Measurements from ENCODE around the gene BET1. TPM values are rescaled to one million over a fixed set of nuclear protein-coding genes. Genes with fewer than 3 reads are reported as not detected.

BET1 gene
- total RNA-seq, 1 experiment from 2014 or later: 19.9 TPM

DNA sequence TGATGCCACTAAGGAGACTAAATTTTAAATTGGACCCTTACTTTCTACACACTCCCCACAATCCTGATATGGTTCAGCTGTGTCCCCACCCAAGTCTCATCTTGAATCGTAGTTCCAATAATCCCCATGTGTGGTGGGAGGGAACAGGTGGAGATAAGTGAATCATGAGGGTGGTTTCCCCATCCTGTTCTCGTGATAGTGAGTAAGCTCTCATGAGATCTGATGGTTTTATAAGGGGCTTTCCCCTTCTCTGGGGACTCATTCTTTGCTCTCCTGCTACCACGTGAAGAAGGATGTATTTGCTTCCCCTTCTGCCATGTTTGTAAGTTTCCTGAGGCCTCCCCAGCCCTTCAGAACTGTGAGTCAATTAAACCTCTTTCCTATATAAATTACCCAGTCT is 18.4 kb upstream of the BET1 start:
- intact Hi-C loops (cut with micrococcal nuclease; ENCODE audit: unreplicated experiment): no loop called here
- Mint-ChIP-seq H3K36me3 (ENCODE audit: insufficient read depth, unreplicated experiment) (no peaks in the 10 kb centered on the region), H3K4me3 (ENCODE audit: unreplicated experiment) (no peak overlapping the region), H3K9me3 (ENCODE audit: unreplicated experiment) (no peaks in the 10 kb centered on the region), H3K27ac (ENCODE audit: unreplicated experiment) (no peak overlapping the region), H3K27me3 (ENCODE audit: insufficient read depth, unreplicated experiment) (peaks cover 9% of the 10 kb centered on the region), H3K4me1 (ENCODE audit: low read depth, unreplicated experiment) (no peaks in the 10 kb centered on the region)
- no peak overlapping the region for H3K4me3 ChIP-seq (ENCODE audit: low read depth, low read length)
- H3K4me1 ChIP-seq: no peaks in the 10 kb centered on the region
- no peak for DNase-seq
- ChIA-PET POLR2A (no interaction called here), CTCF (no interaction called here)
- H3K27me3 ChIP-seq (replicated peaks; ENCODE audit: control insufficient read depth, insufficient read depth, low read length): no peaks in the 10 kb centered on the region
- H3K9me3 ChIP-seq: no peaks in the 10 kb centered on the region
- no peaks in the 10 kb centered on the region for H3K36me3 ChIP-seq (ENCODE audit: control insufficient read depth, insufficient read depth, low read length)
- no TSS peak for BruUV-seq (replicated peaks)
- TF ChIP-seq, protein P1, sequence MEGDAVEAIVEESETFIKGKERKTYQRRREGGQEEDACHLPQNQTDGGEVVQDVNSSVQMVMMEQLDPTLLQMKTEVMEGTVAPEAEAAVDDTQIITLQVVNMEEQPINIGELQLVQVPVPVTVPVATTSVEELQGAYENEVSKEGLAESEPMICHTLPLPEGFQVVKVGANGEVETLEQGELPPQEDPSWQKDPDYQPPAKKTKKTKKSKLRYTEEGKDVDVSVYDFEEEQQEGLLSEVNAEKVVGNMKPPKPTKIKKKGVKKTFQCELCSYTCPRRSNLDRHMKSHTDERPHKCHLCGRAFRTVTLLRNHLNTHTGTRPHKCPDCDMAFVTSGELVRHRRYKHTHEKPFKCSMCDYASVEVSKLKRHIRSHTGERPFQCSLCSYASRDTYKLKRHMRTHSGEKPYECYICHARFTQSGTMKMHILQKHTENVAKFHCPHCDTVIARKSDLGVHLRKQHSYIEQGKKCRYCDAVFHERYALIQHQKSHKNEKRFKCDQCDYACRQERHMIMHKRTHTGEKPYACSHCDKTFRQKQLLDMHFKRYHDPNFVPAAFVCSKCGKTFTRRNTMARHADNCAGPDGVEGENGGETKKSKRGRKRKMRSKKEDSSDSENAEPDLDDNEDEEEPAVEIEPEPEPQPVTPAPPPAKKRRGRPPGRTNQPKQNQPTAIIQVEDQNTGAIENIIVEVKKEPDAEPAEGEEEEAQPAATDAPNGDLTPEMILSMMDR (IDR thresholded peaks at IDR 0.05; ENCODE audit: insufficient read depth in 1 of 2, low read depth in 1 of 2, low read length in 1 of 2, severe bottlenecking in 1 of 2, unreplicated experiment in 1 of 2): no peak

DNA sequence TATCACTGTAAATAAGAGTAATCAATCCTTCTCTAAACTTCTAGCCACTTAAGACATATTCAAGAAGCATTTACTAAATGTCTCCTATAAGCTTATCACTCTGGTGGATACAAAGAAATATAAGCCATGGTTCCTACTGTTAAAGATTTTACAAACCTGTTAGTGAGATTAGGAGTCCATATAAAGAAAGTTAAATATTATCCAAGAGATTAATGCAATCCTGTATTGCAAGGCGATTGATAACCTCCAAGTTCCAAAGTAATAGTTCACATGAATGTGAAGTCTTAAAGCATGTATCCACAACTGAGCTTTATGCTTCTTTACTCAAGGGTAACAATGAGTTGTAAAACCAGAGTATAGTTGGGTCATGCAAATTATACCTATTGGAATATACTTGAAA is 12.6 kb upstream of the BET1 start:
- no peaks in the 10 kb centered on the region for H3K36me3 Mint-ChIP-seq (ENCODE audit: insufficient read depth, unreplicated experiment)
- no peaks in the 10 kb centered on the region for H3K4me1 Mint-ChIP-seq (ENCODE audit: low read depth, unreplicated experiment)
- CTCF ChIA-PET: no interaction called here

DNA sequence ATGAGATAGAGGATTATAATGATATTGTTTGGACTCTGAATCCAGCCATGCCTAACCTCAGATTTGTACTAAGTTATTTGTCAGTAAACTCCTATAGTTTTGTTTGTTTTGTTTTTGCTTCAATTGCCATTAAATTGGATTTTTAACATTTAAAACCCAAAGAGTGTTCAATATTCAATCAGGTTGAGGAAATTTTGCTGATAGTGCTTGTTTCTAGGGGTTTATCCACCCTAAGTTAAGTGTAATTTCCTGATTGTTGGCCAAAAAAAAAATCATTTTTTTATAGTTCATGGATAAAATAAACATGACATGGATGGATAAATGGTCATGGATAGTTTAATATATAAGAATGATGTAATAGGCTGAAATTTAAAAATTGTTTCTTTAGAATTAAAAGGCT is 11.4 kb upstream of the BET1 start:
- peaks cover 18% of the 10 kb centered on the region for H3K27me3 Mint-ChIP-seq (ENCODE audit: insufficient read depth, unreplicated experiment)
- H3K9me3 Mint-ChIP-seq (ENCODE audit: unreplicated experiment): no peaks in the 10 kb centered on the region
- TF ChIP-seq, protein P1 (IDR thresholded peaks at IDR 0.05; ENCODE audit: insufficient read depth in 1 of 2, low read depth in 1 of 2, low read length in 1 of 2, severe bottlenecking in 1 of 2, unreplicated experiment in 1 of 2): no peak
- H3K36me3 Mint-ChIP-seq (ENCODE audit: insufficient read depth, unreplicated experiment): no peaks in the 10 kb centered on the region
- Histone ChIP-seq H3K36me3 (ENCODE audit: control insufficient read depth, insufficient read depth, low read length) (no peaks in the 10 kb centered on the region), H3K4me3 (ENCODE audit: low read depth, low read length) (no peak overlapping the region), H3K9me3 (no peaks in the 10 kb centered on the region), H3K4me1 (no peaks in the 10 kb centered on the region), H3K27me3 (replicated peaks; ENCODE audit: control insufficient read depth, insufficient read depth, low read length) (0 out of 2 replicates have a peak, but pooled peaks cover 1% of the 10 kb centered on the region)
- ChIA-PET POLR2A (no interaction called here), CTCF (no interaction called here)
- intact Hi-C loops (cut with micrococcal nuclease; ENCODE audit: unreplicated experiment): no loop called here
- no peaks in the 10 kb centered on the region for H3K4me1 Mint-ChIP-seq (ENCODE audit: low read depth, unreplicated experiment)
- no TSS peak for BruUV-seq (replicated peaks)
- no peak for DNase-seq
- H3K4me3 Mint-ChIP-seq (ENCODE audit: unreplicated experiment): no peak overlapping the region
- no peak overlapping the region for H3K27ac Mint-ChIP-seq (ENCODE audit: unreplicated experiment)

More for the DNA sequence above, 12.6 kb upstream of the BET1 start:
- BruUV-seq (replicated peaks): no TSS peak
- Mint-ChIP-seq H3K27me3 (ENCODE audit: insufficient read depth, unreplicated experiment) (peaks cover 18% of the 10 kb centered on the region), H3K9me3 (ENCODE audit: unreplicated experiment) (no peaks in the 10 kb centered on the region), H3K4me3 (ENCODE audit: unreplicated experiment) (no peak overlapping the region), H3K27ac (ENCODE audit: unreplicated experiment) (no peak overlapping the region)
- Histone ChIP-seq H3K36me3 (ENCODE audit: control insufficient read depth, insufficient read depth, low read length) (no peaks in the 10 kb centered on the region), H3K9me3 (no peaks in the 10 kb centered on the region), H3K4me3 (ENCODE audit: low read depth, low read length) (no peak overlapping the region), H3K27me3 (replicated peaks; ENCODE audit: control insufficient read depth, insufficient read depth, low read length) (0 out of 2 replicates have a peak, but pooled peaks cover 1% of the 10 kb centered on the region), H3K4me1 (no peaks in the 10 kb centered on the region)
- TF ChIP-seq, protein P1 (IDR thresholded peaks at IDR 0.05; ENCODE audit: insufficient read depth in 1 of 2, low read depth in 1 of 2, low read length in 1 of 2, severe bottlenecking in 1 of 2, unreplicated experiment in 1 of 2): no peak
- no peak for DNase-seq
- POLR2A ChIA-PET: interaction anchor here (0.7 kb wide), 1 partner anchor 39 kb away, joined by 9 read pairs; no protein-coding TSS in a partner anchor
- intact Hi-C loops (cut with micrococcal nuclease; ENCODE audit: unreplicated experiment): no loop called here

Measured in Caco-2 (cell line).